Mesenchymal stem cell (in vitro differentiated cells and primary cell): ENCODE data around the gene CNOT3.

Source experiments
- DNase-seq: peaks from one replicate; pipeline ENCODE4 v3.0.0-alpha.2; 2013
- H2AFZ ChIP-seq: one replicate; pipeline ENCODE4 v1.6.1; 2013; ENCODE audit warnings: low read depth, mild to moderate bottlenecking, control low read depth, inconsistent platforms, low read length, moderate library complexity
- H2AK5ac ChIP-seq: 2 replicates; pipeline ENCODE4 v1.6.1; 2013; ENCODE audit warnings: low read length, moderate library complexity, mild to moderate bottlenecking, inconsistent platforms; ENCODE audit not compliant: severe bottlenecking
- H2BK120ac ChIP-seq: one replicate; pipeline ENCODE4 v1.6.1; 2013; ENCODE audit warnings: low read depth, mild to moderate bottlenecking, inconsistent platforms, low read length, moderate library complexity
- H2BK12ac ChIP-seq, 2 experiments: one replicate each; pipeline ENCODE4 v1.6.1; 2013; ENCODE audit warnings: inconsistent platforms in 2 of 2, low read length in 2 of 2, mild to moderate bottlenecking in 2 of 2, moderate library complexity in 2 of 2, control low read depth in 1 of 2
- H2BK15ac ChIP-seq: one replicate; pipeline ENCODE4 v1.6.1; 2013; ENCODE audit warnings: mild to moderate bottlenecking, low read depth, inconsistent platforms; ENCODE audit not compliant: poor library complexity, severe bottlenecking
- H2BK5ac ChIP-seq: 2 replicates; pipeline ENCODE4 v1.6.1; 2013; ENCODE audit warnings: low read depth, mild to moderate bottlenecking, low read length, control low read depth, inconsistent platforms; ENCODE audit not compliant: poor library complexity, severe bottlenecking
- H3K14ac ChIP-seq, 2 experiments: one replicate each; pipeline ENCODE4 v1.6.1; 2013; ENCODE audit warnings: inconsistent platforms in 2 of 2, low read length in 2 of 2, control low read depth in 1 of 2, mild to moderate bottlenecking in 1 of 2, moderate library complexity in 1 of 2
- H3K18ac ChIP-seq, 2 experiments: one replicate each; pipeline ENCODE4 v1.6.1; 2013; ENCODE audit warnings: inconsistent platforms in 2 of 2, low read length in 2 of 2, control low read depth in 1 of 2, low read depth in 1 of 2, mild to moderate bottlenecking in 1 of 2
- H3K23ac ChIP-seq, 2 experiments: one replicate each; pipeline ENCODE4 v1.6.1; 2013; ENCODE audit warnings: inconsistent platforms in 2 of 2, low read length in 2 of 2, mild to moderate bottlenecking in 2 of 2, moderate library complexity in 2 of 2, control low read depth in 1 of 2
- H3K27ac ChIP-seq: 2 replicates; pipeline ENCODE4 v1.5.1; 2013; ENCODE audit warnings: mild to moderate bottlenecking, moderate library complexity, low read length, control low read depth, inconsistent platforms; ENCODE audit not compliant: poor library complexity, severe bottlenecking
- H3K27me3 ChIP-seq, 2 experiments: 2 replicates each; pipeline versions ENCODE4 v1.6.1 to v1.7.0; 2013; ENCODE audit warnings: low read length in 2 of 2, mild to moderate bottlenecking in 2 of 2, moderate library complexity in 2 of 2, control low read depth in 1 of 2, inconsistent platforms in 1 of 2; ENCODE audit not compliant: control insufficient read depth in 1 of 2, insufficient read depth in 1 of 2
- H3K36me3 ChIP-seq, 2 experiments: 2 replicates each; pipeline versions ENCODE4 v1.6.1 to v1.7.0; 2013; ENCODE audit warnings: low read length in 2 of 2, control low read depth in 1 of 2, inconsistent platforms in 1 of 2, low read depth in 1 of 2, mild to moderate bottlenecking in 1 of 2; ENCODE audit not compliant: insufficient read depth in 2 of 2, control insufficient read depth in 1 of 2
- H3K4ac ChIP-seq, 2 experiments: one replicate each; pipeline ENCODE4 v1.6.1; 2013; ENCODE audit warnings: inconsistent platforms in 2 of 2, low read length in 2 of 2, mild to moderate bottlenecking in 2 of 2, moderate library complexity in 2 of 2, control low read depth in 1 of 2, low read depth in 1 of 2
- H3K4me1 ChIP-seq: 2 replicates; pipeline ENCODE4 v1.6.1; 2013; ENCODE audit warnings: low read depth, low read length, control low read depth; ENCODE audit not compliant: control insufficient read depth, insufficient read depth
- H3K4me2 ChIP-seq: 2 replicates; pipeline ENCODE4 v1.6.1; 2013; ENCODE audit warnings: low read length, mild to moderate bottlenecking, inconsistent platforms; ENCODE audit not compliant: poor library complexity, severe bottlenecking
- H3K4me3 ChIP-seq, 2 experiments: 2 replicates each; pipeline versions ENCODE4 v1.5.1 to v1.7.0; 2013; ENCODE audit warnings: low read length in 2 of 2, mild to moderate bottlenecking in 2 of 2, control low read depth in 1 of 2, low read depth in 1 of 2; ENCODE audit not compliant: insufficient read depth in 1 of 2
- H3K79me1 ChIP-seq: replicated peaks from 2 replicates; pipeline ENCODE4 v1.6.1; 2013; ENCODE audit warnings: mild to moderate bottlenecking, control low read depth, low read length, inconsistent platforms; ENCODE audit not compliant: poor library complexity, severe bottlenecking
- H3K9ac ChIP-seq: 2 replicates; pipeline ENCODE4 v1.7.0; 2013; ENCODE audit warnings: mild to moderate bottlenecking, low read length, moderate library complexity
- H3K9me3 ChIP-seq: 2 replicates; pipeline ENCODE4 v1.7.0; 2013; ENCODE audit warnings: mild to moderate bottlenecking, low read length; ENCODE audit not compliant: control insufficient read depth
- H4K8ac ChIP-seq: one replicate; pipeline ENCODE4 v1.6.1; 2013; ENCODE audit warnings: inconsistent platforms, mild to moderate bottlenecking, low read length, moderate library complexity
- H4K91ac ChIP-seq: one replicate; pipeline ENCODE4 v1.6.1; 2013; ENCODE audit warnings: mild to moderate bottlenecking, low read length, inconsistent platforms
- WGBS: methylation state at CpG from one replicate; pipeline ENCODE4 v1.1.7; 2013; ENCODE audit warnings: mixed read lengths; 5-methylcytosine and 5-hydroxymethylcytosine counted together

Gene CNOT3

DNA sequence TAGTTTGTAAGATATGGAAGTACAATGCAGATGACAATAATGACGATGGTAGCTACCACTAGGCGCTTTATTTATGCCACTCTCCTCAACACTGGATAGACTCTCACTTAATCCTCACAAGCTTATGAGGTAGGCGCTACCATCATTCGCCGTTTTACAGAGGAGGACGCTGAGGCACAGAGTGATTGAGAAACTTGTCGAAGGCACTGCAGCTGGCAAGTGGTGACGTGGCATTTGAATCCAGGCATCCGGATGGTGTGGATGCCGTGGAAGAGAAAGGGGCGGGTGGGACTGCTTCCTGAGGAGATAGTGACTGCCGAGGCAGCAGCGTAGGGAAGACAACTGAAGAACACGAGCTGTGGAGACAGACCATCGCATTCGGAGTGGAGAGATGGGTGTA, 61.8 kb downstream of the CNOT3 start:
- Histone ChIP-seq H3K4me3 (no peak overlapping the region), H4K8ac (no peak overlapping the region), H3K79me1 (peaks cover 8% of the 10 kb centered on the region), H2BK5ac (no peak overlapping the region), H4K91ac (peak overlapping the region; percentile 46), H2AFZ (no peak overlapping the region), H3K36me3 (peaks cover 22 to 54% of the 10 kb centered on the region in 2 experiments), H3K4me1 (peaks cover 15% of the 10 kb centered on the region), H2BK12ac (no peak overlapping the region), H2BK15ac (no peak overlapping the region), H3K18ac (no peak overlapping the region), H3K27me3 (no peaks in the 10 kb centered on the region), H3K4me2 (no peak overlapping the region), H3K9me3 (no peaks in the 10 kb centered on the region), H2AK5ac (peak overlapping the region; percentile 56), H2BK120ac (no peak overlapping the region), H3K9ac (no peak overlapping the region), H3K23ac (no peak overlapping the region), H3K4ac (peak overlapping the region in 1 of 2 experiments; percentile 85), H3K27ac (no peak overlapping the region), H3K14ac (no peak overlapping the region)
- WGBS: 94% methylated on average over 13 of the region's 16 CpGs
- no peak for DNase-seq

DNA sequence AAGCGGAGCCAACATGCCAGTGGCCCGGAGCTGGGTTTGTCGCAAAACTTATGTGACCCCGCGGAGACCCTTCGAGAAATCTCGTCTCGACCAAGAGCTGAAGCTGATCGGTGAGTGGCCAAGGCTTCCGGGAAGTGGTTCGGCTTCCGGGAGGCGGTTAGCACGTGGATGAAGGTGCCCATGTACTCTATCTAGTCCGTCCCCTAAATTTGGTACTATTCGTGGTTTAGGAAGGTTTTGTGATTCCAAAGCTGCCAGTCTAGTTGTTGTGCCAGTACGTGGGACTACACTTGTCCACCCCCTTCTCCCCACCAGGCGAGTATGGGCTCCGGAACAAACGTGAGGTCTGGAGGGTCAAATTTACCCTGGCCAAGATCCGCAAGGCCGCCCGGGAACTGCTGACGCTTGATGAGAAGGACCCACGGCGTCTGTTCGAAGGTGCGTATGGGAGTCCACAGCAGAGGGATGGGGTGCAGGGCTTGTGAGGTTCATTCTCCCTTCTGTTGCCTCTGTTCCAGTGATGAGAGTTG, 63.7 kb downstream of the CNOT3 start:
- peak overlapping the region; percentile 9 to 48 for H3K18ac ChIP-seq

DNA sequence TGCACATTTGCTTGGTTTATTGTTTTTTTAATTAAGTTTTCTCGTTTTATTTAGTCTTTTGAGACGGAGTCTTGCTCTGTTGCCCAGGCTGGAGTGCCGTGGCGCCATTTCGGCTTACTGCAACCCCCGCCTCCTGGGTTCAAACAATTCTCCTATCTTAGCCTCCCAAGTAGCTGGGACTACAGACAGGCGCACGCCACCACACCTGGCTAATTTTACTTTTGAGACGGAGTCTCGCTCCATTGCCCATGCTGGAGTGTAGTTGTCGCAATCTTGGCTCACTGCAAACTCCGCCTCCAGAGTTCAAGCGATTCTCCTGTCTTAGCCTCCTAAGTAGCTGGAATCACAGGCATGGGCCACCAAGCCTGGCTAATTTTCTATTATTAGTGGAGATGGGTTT, 64.4 kb downstream of the CNOT3 start:
- peak overlapping the region in 1 of 2 experiments; percentile 91 for H3K4me3 ChIP-seq
- 60% methylated on average over 13 of the region's 13 CpGs for WGBS

More for the DNA sequence above, 63.7 kb downstream of the CNOT3 start:
- Histone ChIP-seq H3K4ac (peak overlapping the region in 1 of 2 experiments; percentile 41), H2AK5ac (peak overlapping the region; percentile 68), H3K23ac (no peak overlapping the region), H3K27ac (peak overlapping the region; percentile 95), H3K27me3 (no peaks in the 10 kb centered on the region), H3K36me3 (peaks cover 32 to 60% of the 10 kb centered on the region in 2 experiments), H3K79me1 (peaks cover 5% of the 10 kb centered on the region), H2BK5ac (no peak overlapping the region), H3K4me3 (peak overlapping the region; percentile 71 to 91), H3K9ac (peak overlapping the region; percentile 97), H3K9me3 (no peaks in the 10 kb centered on the region), H2AFZ (no peak overlapping the region), H3K4me1 (peaks cover 21% of the 10 kb centered on the region), H2BK15ac (no peak overlapping the region), H2BK120ac (no peak overlapping the region), H4K8ac (no peak overlapping the region), H3K14ac (peak overlapping the region in 1 of 2 experiments; percentile 67), H2BK12ac (no peak overlapping the region), H3K4me2 (peak overlapping the region; percentile 67), H4K91ac (no peak overlapping the region)
- no peak for DNase-seq
- WGBS: under 1% methylated on average over 28 of the region's 28 CpGs

DNA sequence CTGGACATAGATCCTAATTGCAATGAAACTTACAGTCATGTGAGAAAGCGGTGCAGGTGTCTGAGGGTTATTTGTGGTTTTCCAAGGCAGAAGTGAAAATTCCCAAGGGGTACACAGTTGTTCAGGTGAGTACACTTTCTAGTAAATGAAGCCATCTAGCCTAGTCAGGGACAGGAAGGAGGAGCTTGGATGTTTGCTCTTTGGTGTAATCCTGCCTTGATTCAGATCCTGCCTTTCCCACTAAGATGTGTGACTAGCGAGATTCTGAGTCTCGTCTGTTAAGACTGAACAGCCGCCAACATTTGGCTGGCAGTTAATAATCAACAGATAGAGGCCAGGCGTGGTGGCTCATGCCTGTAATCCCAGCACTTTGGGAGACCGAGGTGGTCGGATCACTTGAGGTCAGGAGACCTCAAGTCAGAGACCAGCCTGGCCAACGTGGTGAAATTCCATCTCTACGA, 65.6 kb downstream of the CNOT3 start:
- H3K36me3 ChIP-seq: peaks cover 52 to 69% of the 10 kb centered on the region in 2 experiments
- H2AFZ ChIP-seq: no peak overlapping the region
- H3K27me3 ChIP-seq: no peaks in the 10 kb centered on the region
- no peak overlapping the region for H2BK15ac ChIP-seq
- no peak overlapping the region for H2AK5ac ChIP-seq
- H3K4me1 ChIP-seq: peaks cover 34% of the 10 kb centered on the region
- H4K91ac ChIP-seq: no peak overlapping the region
- H3K79me1 ChIP-seq: peaks cover 3% of the 10 kb centered on the region
- peak overlapping the region; percentile 21 to 91 for H3K4me3 ChIP-seq
- no peak overlapping the region for H3K18ac ChIP-seq
- H3K14ac ChIP-seq: no peak overlapping the region
- 80% methylated on average over 9 of the region's 9 CpGs for WGBS
- peak overlapping the region; percentile 97 for H3K9ac ChIP-seq
- no peak overlapping the region for H2BK120ac ChIP-seq
- no peak overlapping the region for H2BK5ac ChIP-seq
- H3K4me2 ChIP-seq: peak overlapping the region; percentile 55
- no peak overlapping the region for H2BK12ac ChIP-seq
- no peak overlapping the region for H3K4ac ChIP-seq
- no peaks in the 10 kb centered on the region for H3K9me3 ChIP-seq
- H3K27ac ChIP-seq: peak overlapping the region; percentile 64
- no peak overlapping the region for H3K23ac ChIP-seq
- DNase-seq: no peak
- no peak overlapping the region for H4K8ac ChIP-seq

More for the DNA sequence above, 64.4 kb downstream of the CNOT3 start:
- no peak overlapping the region for H3K4ac ChIP-seq
- H2BK15ac ChIP-seq: no peak overlapping the region
- no peak overlapping the region for H2BK12ac ChIP-seq
- no peak overlapping the region for H3K14ac ChIP-seq
- H3K27me3 ChIP-seq: no peaks in the 10 kb centered on the region
- H3K36me3 ChIP-seq: peaks cover 40 to 61% of the 10 kb centered on the region in 2 experiments
- no peak overlapping the region for H3K23ac ChIP-seq
- H3K9ac ChIP-seq: peak overlapping the region; percentile 97
- H3K9me3 ChIP-seq: no peaks in the 10 kb centered on the region
- peak; percentile 31 for DNase-seq
- no peak overlapping the region for H3K18ac ChIP-seq
- peaks cover 5% of the 10 kb centered on the region for H3K79me1 ChIP-seq
- no peak overlapping the region for H2BK120ac ChIP-seq
- no peak overlapping the region for H2AK5ac ChIP-seq
- peak overlapping the region; percentile 67 for H3K4me2 ChIP-seq
- no peak overlapping the region for H4K8ac ChIP-seq
- H2BK5ac ChIP-seq: no peak overlapping the region
- no peak overlapping the region for H2AFZ ChIP-seq
- peak overlapping the region; percentile 13 for H3K27ac ChIP-seq
- no peak overlapping the region for H4K91ac ChIP-seq
- H3K4me1 ChIP-seq: peaks cover 27% of the 10 kb centered on the region
